ENCODE measurements around the gene CS.
"Not testable (repeated sequence)": the region's sequence is repeated elsewhere in the genome, so short reads cannot be mapped to it uniquely, and the experiment has no call there.

The CS gene

DNA sequence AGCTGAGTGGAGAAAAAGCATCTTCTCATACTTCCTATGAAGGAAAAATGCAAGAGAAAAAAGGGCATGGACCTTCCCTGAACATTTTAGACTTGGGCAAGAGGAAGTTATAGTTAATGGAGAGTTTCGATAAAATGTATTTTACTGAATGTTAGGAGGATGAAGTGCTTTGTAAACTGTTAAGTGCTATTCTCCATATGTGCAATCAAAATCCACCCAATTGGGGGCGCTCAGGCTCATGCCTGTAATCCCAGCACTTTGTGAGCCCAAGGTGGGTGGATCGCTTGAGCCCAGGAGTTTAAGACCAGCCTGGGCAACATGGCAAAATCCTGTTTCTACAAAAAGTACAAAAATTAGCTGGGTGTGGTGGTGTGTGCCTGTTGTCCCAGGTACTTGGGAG is 17.5 kb upstream of the CS start:
- DNase-seq = peak; percentile 13

DNA sequence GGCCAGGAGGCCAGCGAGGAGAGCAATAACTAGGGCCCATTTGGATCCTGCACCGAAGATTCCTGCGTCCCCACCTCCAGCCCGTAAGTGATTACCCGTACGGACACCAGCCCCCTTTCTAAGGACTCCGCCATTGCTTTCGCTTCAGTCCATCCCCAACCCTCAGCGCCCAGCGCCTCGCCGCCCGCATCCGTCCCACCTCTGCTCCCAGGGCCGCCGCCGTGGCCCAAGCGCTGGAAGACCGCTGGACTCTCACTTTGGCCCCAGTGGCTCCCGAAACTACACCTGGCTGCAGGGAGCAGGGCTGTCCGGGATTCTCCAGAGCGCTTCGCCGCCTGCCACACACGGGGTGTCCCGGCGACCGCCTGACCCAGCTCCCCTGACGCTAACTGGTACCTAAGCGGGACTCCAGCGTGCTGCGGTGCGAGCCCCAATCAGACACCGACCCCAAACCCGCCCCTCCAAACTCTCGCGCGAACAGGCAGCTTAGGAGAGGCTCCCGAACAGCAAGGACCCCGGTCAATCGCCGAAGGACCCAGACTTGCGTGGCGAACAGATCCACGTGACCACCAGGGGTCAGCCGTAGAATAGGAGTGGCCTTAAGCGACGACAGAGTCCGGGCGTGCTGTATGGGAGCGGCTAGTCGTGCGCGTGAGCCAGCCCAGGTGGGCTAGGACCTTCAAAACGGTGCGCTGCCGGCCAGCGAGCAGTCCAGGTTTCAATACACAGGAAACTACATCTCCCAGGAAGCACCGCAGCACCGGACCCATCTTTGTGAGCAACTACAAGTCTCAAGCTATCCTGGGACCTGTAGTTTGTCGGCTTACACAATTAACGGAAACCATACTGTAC is 15.7 kb upstream of the CS start, which contains the start of gene CNPY2:
Gene CNPY2, minus strand, starts transcription at position 367 of the 852 bp plus-strand sequence. CDS start 771 bp downstream, outside the sequence.
- DNase-seq = peak; percentile 96

DNA sequence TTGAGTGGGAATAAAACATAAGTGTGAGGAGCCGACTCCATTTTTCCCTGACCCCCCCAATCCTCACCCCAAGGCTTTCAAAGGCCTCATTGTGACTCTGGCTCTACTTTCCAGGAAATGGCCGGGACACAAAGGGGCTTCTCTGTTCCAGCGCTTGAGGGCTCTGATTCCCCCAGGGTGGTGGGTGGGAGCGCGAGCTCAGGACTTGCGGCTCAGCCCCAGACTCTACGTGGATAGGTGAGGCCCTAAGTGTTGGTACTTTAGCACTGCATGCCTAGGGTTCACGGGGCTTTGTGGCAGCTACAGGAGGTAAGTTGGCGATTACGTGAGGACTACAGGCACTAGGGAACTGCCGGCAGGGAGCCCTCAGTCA is 15.1 kb upstream of the CS start:
- peak; percentile 61 for DNase-seq

DNA sequence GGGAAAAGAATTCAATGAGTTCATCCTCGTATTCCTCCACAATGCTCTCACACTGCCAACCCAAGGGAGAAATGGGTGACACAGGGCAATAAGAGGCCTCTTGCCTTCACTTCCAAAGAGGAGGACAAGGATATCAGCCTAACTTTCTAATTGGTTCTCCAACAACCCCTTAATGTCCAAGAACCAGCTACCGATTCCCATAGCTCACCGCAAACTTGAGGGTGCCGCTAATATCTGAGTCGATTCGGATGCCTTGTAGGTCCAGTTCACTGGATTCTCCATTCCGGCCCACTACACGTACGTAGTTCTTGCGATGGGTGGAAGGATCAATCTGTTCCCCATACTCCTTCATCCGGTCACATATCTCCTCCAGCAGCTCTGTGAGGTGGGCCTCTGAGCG is 10.9 kb upstream of the CS start:
- DNase-seq = no peak

DNA sequence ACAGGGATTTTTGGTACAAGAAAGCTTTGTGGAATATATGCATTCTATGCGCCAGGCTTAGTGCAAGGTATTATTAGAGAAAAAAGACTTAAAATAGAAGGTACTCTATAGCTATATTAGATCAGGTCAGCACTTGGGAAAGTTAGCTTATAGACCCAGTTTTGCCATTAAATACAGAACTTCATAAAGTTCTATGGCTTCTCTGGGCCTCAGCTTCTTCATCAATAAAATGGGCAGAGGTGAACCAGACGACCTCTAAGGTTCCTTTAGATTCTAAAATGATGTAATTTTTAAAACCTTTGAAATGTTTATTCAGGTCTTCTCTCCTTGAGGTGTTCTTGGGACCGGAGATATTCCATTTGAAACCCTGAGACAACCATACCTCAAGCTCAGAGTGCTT is 8.6 kb upstream of the CS start:
- no peak for DNase-seq

DNA sequence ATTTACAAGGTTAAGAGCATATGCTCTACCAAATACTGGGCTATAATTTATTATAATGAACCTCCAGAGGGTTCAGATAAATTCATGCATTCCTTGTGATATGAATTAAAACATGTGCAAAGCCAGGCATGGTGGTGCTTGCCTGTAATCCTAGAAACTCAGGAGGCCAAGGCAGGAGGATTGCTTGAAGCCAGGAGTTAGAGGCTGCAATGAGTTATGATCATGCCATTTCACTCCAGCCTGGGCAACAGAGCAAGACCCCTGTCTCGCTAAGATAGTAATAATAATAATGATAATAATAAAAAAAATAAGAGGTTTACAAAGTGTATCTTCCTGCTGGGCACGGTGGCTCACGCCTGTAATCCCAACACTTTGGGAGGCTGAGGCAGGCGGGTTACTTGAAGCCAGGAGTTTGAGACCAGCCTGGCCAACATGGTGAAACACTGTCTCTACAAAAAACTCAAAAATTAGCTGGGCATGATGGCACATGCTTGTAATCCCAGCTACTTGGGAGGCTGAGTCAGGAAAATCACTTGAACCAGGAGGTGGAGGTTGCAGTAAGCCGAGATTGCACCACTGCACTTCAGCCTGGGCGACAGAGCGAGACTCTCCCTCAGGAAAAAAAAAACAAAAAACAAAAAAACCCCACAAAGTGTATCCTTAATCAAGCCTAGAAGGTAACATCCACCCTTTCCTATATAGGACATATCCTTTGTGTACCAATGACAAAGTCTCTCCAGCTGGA is 7.3 kb upstream of the CS start:
- DNase-seq = no peak

DNA sequence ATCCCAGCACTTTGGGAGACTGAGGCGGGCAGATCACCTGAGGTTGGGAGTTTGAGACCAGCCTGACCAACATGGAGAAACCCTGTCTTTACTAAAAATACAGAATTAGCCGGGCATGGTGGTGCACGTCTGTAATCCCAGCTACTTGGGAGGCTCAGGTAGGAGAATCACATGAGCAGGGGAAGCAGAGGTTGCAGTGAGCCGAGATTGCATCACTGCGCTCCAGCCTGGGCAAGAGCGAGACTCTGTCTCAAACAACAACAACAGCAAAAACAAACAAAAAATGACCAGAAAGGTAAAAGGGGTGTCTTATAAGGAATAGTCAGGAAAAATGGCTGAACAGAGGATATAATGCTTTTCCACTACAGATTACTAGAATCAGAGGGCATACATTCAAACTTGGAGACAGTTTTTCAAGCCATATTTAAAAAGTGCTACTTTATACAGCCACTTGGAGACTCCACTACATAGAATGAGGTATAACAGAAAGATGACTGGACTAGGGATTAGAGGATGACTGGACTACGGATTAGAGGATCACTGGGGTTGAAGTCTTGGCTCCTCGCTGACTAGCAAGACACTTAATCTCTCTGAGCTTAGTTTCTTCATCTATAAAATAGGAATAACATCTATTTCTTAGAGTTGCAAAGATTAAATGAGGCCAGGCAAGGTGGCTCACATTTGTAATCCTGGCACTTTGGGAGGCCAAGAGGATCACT is 4.9 kb upstream of the CS start:
- no peak for DNase-seq

DNA sequence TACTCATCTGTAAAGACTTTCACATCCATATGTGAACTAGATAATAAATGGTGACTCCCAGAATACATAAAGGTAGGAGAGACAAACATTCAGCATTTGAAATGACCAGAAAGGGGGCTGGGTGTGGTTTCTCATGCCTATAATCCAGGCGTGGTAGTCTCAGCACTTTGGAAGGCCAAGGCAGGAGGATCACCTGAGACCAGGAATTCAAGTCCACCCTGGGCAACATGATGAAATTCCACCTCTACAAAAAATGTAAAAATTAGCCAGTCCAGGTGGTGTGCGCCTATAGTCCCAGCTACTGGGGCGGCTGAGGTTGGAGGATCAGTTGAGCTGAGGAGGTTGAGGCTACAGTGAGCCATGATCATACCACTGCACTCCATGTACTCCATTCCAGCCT is 4.1 kb upstream of the CS start:
- no peak for DNase-seq

DNA sequence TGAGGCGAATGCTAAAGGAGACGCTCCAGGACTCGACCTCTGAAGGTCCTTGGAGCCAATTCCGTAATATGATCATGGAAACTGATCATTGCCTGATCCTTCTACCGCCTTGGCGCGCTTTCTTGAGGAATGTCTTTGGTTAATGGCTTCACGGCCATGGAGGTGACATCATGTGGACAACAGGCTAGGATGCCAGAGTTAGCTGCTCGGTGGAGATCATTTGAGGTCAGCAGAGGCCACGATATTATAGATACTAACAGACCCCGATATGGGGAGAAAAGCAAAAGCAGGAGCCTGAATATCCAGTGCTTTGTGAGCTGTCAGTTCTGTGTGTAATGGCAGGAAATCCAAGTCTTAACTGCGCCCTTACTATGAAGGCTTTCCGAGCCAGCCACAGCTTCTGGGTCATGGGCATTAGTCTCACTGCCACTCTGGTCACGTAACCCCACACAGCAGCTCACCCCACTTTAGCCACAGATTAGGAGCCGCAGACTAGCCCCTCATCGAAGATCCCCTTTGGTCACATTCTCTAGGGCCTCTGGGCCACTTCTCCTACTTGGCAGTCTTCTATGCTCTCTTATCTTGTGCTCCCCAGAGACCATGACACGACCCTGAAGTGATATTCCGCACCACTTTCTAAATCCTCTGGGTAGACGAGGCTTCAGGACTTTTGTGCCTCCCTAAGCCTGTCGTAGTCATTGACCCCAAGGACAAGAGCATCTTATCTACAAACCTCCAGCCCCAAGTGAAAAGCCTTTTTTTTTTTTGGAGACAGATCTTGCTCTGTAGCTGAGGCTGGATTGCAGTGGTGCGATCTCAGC is 724 bp upstream of the CS start:
- peak; percentile 93 for DNase-seq

DNA sequence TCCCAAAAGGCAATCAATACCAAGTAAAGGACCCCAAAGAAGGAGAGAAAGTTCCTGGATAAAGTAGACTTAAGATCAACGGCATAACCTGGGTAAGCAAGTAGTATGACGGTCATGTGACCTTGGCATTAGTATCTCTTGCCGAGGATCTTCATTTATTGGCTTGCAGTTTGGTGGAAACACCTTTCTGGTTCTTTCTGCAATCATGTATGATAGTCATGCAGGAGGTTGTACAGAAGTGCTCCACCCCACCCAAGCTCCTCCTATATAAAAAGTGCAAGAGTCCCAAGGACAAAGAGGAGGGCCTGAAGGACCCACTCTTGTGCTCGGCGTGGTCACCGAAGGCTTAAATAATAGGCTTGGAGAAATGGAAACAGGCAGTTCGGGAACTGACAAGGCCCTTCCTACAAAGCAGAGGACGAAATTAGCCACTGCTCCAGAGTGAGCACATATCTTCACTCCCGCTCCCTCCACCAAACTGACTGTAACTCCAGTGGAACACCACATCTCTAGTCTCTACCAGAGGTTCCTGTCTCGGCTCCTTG is 750 bp downstream of the CS start:
- DNase-seq = peak; percentile 68

DNA sequence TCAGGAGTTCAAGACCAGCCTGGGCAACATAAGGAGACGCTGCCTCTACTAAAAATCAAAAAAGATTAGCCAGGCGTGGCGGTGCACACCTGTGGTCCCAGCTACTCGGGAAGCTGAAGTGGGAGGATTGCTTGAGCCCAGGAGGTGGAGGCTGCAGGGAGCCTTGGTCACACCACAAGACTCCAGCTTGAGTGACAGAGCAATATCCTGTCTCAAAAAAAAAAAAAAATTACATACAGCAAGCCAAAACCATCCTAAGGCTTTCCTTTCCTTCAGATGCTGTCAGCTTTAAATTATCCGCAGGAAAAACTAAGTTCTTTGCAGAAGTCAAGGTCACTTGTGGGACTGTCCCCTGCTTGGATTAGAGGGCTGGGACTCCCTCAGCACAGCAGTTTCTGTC is 1.3 kb downstream of the CS start:
- no peak for DNase-seq

DNA sequence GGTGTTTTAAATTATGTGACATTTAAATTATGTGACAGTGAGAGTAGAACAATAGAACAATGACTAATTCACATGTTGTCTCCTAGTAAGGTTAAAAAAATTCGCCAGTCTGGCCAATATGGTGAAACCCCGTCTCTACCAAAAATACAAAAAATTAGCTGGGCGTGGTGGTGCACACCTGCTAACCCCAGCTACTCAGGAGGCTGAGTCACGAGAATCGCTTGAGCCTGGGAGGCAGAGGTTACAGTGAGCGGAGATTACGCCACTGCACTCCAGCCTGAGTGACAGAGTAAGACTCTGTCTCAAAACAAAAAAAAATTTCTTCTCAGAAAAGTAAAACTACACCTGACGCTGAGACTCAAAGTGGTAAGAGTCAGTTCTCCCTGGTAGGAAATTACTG is 2.7 kb downstream of the CS start:
- no peak for DNase-seq

DNA sequence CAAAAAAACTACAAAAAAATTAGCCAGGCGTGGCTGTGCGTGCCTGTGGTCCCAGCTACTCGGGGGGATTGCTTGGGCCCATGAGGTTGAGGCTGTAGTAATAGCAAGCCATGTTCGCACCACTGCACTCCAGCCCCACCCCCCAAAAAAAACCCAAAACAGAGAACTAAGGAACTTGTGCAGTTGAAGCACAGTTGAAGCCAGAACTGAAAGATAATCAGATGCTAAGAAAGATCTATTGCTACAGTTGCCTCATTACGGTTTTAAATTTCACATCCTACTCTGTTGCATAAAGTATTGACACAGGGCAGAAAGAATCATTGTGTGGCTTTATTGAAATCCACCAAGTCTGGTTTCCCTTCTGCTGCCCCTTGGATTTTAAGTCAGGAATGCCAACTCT is 3.8 kb downstream of the CS start:
- DNase-seq = peak; percentile 7

DNA sequence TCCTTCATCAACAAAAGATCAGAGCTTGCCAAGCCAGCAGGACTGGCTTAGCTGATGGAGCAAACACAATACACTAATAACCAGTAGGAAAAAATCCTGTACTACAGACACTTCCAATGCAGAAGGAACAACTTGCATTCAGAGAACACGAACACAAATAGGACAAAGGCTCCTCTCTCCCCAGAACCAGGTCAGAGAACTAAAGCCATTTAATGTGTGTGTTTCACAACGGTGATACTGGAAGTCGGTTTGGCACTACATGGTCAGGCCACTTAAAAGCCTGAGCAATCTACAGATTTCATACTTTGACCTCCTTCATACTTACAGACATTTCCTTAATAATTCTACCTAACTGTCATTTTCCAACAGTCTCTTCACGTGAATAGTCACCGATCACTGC is 6.3 kb downstream of the CS start:
- no peak for DNase-seq

DNA sequence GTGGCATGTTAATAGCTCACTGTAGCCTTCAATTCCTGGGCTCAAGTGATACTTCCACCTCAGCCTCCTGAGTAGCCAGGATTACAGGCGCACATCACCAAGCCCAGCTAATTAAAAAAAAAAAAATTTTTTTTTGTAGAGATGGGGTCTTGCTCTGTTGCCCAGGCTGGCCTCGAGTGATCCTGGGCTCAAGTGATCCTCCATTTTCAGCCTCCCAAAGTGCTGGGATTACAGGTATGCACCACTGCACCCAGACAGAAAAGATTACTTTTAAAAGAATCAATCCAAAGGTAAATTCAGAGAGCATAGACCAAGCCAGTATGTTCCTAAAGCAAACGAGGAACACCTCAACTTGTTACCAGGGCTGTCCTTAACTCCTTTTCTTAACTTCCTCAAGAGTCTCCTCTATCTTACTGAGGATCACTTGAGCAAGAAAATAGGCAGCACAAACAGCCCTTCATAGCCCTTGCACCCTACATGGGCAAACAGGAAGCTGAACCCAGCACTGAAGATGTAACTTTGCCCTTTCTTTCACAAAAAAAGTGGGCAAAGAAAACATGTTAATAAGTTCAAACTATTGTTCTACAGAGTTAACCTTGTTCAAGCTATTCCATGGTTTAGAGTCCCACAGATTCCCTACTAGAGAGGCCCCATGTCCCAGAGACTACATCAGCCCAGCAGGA is 11.3 kb downstream of the CS start:
- DNase-seq = peak; percentile 32

DNA sequence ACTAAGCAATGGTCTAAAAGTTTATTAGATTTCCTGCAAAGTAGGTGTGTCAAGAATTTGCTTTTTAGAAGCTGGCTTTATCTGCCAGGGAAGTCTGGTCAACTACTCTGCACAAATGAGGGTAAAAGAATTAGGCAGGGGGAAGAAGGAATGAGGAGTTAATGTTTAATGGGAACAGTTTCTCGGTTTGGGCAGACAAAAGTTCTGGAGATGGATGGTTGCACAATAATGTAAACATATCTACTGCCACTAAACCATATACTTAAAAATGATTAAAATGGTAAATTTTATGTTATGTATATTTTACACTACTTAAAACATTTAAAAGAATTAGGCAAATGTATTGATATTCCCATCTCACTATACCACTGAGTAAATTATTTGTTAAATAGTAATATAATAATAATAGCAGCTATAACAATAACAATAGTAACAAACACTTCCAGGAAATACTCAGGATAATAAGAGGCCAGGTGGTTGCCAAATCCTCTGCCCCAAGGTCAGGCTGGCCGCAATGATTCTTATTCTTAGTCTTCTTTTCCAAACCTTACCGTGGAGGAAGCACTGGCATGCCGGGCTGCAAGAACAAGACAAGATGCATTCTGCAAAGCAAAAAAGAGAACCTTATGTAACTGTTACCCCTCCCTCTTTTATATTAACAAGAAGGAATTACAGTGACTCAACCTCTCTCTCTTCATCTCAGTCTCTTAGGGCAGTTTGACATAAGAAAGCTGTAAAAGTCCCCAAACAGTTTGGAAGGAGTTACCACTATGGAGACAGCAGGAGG is 13.9 kb downstream of the CS start:
- DNase-seq = no peak

DNA sequence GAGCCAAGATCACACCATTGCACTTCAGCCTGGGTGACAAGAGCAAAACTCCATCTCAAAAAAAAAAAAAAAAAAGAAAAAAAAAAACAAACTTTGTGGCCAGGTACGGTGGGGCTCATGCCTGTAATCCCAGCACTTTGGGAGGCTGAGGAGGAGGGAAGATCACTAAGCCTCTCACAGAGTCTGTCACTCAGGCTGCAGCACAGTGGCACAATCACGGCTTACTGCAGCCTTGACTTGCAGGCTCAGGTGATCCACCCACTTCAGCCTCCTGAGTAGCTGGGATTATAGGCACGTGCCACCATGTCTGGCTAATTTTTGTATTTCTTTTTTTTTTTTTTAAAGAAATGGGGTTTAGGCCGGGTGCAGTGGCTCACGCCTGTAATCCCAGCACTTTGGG is 15.9 kb downstream of the CS start:
- DNase-seq = not testable (repeated sequence)

DNA sequence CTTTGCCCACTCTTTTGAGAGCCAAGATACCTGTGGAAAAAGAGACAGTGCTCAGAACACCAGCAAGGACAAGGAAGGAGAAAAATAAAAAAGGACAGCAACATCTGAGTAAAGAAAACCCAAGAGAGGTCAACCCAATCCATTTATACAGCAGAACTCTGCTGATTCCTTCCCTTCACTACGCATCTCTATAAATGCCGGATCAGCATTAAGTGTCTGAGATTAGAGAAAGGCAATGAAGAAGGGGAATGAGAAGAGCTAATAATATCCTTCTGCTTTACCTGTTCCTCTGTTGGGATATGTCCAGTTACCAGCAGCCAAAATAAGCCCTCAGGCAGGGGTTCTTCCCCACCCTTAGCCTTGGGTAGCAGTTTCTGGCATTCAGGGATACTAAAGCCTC is 17.6 kb downstream of the CS start:
- no peak for DNase-seq

DNA sequence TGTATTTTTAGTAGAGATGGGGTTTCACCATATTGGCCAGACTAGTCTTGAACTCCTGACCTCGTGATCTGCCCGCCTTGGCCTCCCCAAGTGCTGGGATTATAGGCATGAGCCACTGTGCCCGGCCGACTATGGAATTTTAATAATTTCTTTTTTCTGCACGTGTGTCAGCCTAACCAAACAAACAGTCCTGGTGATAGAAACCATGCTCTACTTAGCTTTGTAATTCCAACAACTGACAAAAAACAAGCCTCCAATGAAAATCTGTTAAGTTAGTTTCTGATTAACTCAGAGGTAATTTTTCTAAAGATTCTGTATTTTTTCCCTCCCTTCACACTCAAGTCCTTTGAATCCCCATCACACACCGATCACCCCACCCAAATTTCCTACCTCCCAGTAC is 18.1 kb downstream of the CS start:
- no peak for DNase-seq

DNA sequence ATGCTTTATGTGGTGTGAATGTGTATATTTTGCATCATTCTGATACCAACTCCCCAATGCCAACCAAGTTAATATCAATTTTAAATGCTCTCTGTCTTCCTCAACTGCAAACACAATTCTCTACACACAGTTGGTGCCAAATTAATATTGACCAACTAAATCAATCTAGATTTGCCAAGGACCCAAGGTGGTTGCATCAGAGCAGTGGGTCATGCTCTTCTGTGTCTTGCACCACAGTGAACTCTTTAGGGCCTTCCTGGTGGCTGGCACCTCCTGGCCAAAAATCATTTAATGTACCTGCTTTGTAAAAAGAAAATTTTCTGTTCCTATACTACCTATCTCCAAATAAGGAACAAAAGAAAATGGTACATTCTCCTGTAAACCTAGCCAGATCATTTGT is 19.3 kb downstream of the CS start:
- no peak for DNase-seq

DNA sequence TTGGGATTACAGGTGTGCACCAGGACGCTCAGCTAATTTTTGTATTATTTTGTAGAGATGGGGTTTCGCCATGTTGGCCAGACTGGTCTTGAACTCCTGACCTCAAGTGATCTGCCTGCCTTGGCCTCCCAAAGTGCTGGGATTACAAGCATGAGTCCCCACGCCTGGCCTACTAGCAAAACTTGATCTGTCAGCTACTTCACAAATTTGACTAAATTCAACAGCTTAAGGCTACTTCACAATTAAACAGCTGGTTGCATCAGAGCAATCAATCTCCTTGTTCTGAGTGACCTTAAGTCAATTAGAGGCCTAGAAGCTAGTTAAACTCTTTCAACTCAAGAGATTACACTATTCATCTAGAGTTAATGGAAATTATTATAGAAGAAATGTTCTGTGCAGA is 21.2 kb downstream of the CS start:
- no peak for DNase-seq
